ENCODE results near the gene CFAP74. TPM values are rescaled to one million over a fixed set of nuclear protein-coding genes. Genes with fewer than 3 reads are reported as not detected.
A peak's percentile ranks its signal among the peaks of the same experiment; 100 is the strongest.

The CFAP74 gene
- polyA plus RNA-seq, 1 donor (not counting 4 experiments of a cell fraction or from before 2014, with no cell fraction given): not detected

DNA sequence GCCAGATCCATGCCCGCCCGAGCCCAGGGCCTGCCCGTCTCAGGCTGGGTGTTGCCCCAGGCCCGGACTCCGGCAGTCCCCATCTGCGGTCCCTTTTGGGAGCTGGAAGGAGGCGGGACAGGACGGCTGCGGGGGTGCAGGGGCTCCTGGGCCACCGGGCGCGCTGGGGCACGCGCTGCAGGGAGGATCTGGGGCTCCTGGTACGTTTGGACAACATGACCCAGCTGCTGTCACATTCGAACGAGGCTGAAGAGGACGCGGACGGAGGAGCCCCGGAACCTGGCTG, 95.1 kb downstream of the CFAP74 start:
- no peak for FAIRE-seq
- no peak for DNase-seq (ENCODE audit: low read depth, low spot score)
- dilution Hi-C loops (cut with MboI; ENCODE audit: extremely low pct_ligation_motif_present, low sequenced_read_pairs): no loop called here

DNA sequence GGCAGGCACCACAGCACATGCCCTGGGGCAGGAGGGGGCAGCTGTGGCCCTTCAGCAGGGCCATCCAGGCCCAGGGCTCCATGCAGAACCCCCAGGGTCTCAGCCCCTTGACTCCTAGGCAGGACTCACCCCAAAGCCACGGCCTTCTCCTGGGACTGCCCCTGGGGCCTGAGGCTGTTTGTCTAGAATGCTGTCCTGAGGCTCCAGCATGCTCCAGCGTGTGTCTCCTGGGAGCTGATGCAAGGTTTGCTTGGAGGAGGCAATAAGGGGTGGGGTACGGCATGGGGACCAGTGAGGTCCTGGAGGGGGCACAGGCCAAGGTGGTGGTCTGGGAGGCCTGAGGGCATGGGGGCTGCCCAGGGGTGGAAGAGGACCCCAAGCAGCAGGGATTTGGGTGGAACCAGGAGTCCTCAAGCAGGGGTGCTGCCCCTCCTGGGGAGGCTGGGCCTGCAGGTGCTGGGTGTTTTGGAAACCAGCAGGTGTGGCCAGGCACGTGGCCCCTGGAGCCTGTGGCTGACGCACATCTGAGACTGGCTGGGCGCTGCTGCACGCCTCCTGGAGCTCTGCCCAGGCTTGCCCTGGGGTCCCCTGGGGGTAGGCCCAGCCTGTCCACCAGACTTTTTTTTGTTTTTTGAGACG, 96.4 kb downstream of the CFAP74 start:
- no peaks in the 10 kb centered on the region for H3K9me1 ChIP-seq (ENCODE audit: control insufficient read depth, extremely low read depth, insufficient read depth, low read length)
- FAIRE-seq (peak; percentile 74), DNase-seq (ENCODE audit: low read depth, low spot score) (no peak)
- H3K36me3 ChIP-seq (ENCODE audit: control insufficient read depth in 2 of 2, extremely low read depth in 1 of 2, insufficient read depth in 2 of 2, low read length in 2 of 2): no peaks in the 10 kb centered on the region
- H2AFZ ChIP-seq (ENCODE audit: control insufficient read depth, low read length): no peak overlapping the region
- H3K4me2 ChIP-seq (ENCODE audit: control insufficient read depth, extremely low read depth, insufficient read depth, low read depth, low read length): peak overlapping the region; percentile 22
- H3K27ac ChIP-seq (ENCODE audit: control insufficient read depth, insufficient read depth, low read length): peak overlapping the region; percentile 85
- no peak overlapping the region for H3K4me3 ChIP-seq (ENCODE audit: control insufficient read depth in 2 of 3, extremely low read depth in 1 of 3, insufficient read depth in 2 of 3, low read depth in 1 of 3, low read length in 3 of 3)
- H3K27me3 ChIP-seq (ENCODE audit: control insufficient read depth, extremely low read depth, insufficient read depth, low read length): no peaks in the 10 kb centered on the region
- no peaks in the 10 kb centered on the region for H4K20me1 ChIP-seq (ENCODE audit: control insufficient read depth, extremely low read depth, insufficient read depth, low read length)
- dilution Hi-C loops (cut with MboI; ENCODE audit: extremely low pct_ligation_motif_present, low sequenced_read_pairs): no loop called here
- peaks cover 19% of the 10 kb centered on the region for H3K4me1 ChIP-seq (ENCODE audit: control insufficient read depth, extremely low read depth, insufficient read depth, low read length)
- peak overlapping the region; percentile 54 for H3K9ac ChIP-seq (ENCODE audit: control insufficient read depth, extremely low read depth, insufficient read depth, low read length)
- no peaks in the 10 kb centered on the region for H3K9me3 ChIP-seq (ENCODE audit: control insufficient read depth, low read depth, low read length)
- no peaks in the 10 kb centered on the region for H3K79me2 ChIP-seq (ENCODE audit: control insufficient read depth, insufficient read depth, low read length)
- TF ChIP-seq, protein P1, sequence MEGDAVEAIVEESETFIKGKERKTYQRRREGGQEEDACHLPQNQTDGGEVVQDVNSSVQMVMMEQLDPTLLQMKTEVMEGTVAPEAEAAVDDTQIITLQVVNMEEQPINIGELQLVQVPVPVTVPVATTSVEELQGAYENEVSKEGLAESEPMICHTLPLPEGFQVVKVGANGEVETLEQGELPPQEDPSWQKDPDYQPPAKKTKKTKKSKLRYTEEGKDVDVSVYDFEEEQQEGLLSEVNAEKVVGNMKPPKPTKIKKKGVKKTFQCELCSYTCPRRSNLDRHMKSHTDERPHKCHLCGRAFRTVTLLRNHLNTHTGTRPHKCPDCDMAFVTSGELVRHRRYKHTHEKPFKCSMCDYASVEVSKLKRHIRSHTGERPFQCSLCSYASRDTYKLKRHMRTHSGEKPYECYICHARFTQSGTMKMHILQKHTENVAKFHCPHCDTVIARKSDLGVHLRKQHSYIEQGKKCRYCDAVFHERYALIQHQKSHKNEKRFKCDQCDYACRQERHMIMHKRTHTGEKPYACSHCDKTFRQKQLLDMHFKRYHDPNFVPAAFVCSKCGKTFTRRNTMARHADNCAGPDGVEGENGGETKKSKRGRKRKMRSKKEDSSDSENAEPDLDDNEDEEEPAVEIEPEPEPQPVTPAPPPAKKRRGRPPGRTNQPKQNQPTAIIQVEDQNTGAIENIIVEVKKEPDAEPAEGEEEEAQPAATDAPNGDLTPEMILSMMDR (optimal IDR thresholded peaks at IDR 0.05 in 1 of 3, IDR thresholded peaks at IDR 0.05 in 1 of 3, conservative IDR thresholded peaks at IDR 0.05 in 1 of 3; ENCODE audit: extremely low read depth in 1 of 3, insufficient read depth in 2 of 3, low read length in 3 of 3): peak in 1 of 3 experiments; percentile 8
- TF ChIP-seq EZH2 (IDR thresholded peaks at IDR 0.05; ENCODE audit: low read length): no peak

More for the DNA sequence above, 95.1 kb downstream of the CFAP74 start:
- Histone ChIP-seq H3K9me3 (ENCODE audit: control insufficient read depth, low read depth, low read length) (no peaks in the 10 kb centered on the region), H3K27me3 (ENCODE audit: control insufficient read depth, extremely low read depth, insufficient read depth, low read length) (no peaks in the 10 kb centered on the region), H3K79me2 (ENCODE audit: control insufficient read depth, insufficient read depth, low read length) (no peaks in the 10 kb centered on the region), H3K4me1 (ENCODE audit: control insufficient read depth, extremely low read depth, insufficient read depth, low read length) (peaks cover 19% of the 10 kb centered on the region), H3K9me1 (ENCODE audit: control insufficient read depth, extremely low read depth, insufficient read depth, low read length) (no peaks in the 10 kb centered on the region), H3K4me3 (ENCODE audit: control insufficient read depth in 2 of 3, extremely low read depth in 1 of 3, insufficient read depth in 2 of 3, low read depth in 1 of 3, low read length in 3 of 3) (peak overlapping the region; percentile 38 to 68 (median 59)), H4K20me1 (ENCODE audit: control insufficient read depth, extremely low read depth, insufficient read depth, low read length) (no peaks in the 10 kb centered on the region), H3K36me3 (ENCODE audit: control insufficient read depth in 2 of 2, extremely low read depth in 1 of 2, insufficient read depth in 2 of 2, low read length in 2 of 2) (no peaks in the 10 kb centered on the region), H2AFZ (ENCODE audit: control insufficient read depth, low read length) (peak overlapping the region; percentile 83), H3K9ac (ENCODE audit: control insufficient read depth, extremely low read depth, insufficient read depth, low read length) (peak overlapping the region; percentile 87), H3K27ac (ENCODE audit: control insufficient read depth, insufficient read depth, low read length) (peak overlapping the region; percentile 85), H3K4me2 (ENCODE audit: control insufficient read depth, extremely low read depth, insufficient read depth, low read depth, low read length) (peak overlapping the region; percentile 84)
- no peak for TF ChIP-seq EZH2 (IDR thresholded peaks at IDR 0.05; ENCODE audit: low read length)
- TF ChIP-seq, protein P1 (optimal IDR thresholded peaks at IDR 0.05 in 1 of 3, IDR thresholded peaks at IDR 0.05 in 1 of 3, conservative IDR thresholded peaks at IDR 0.05 in 1 of 3; ENCODE audit: extremely low read depth in 1 of 3, insufficient read depth in 2 of 3, low read length in 3 of 3): no peak
